Stimulated activated CD4-positive, alpha-beta T cell treated with anti-CD3 and anti-CD28 coated beads, Interleukin-4, amount 100 ng/mL, for 1 hour (primary cell): ENCODE results near the gene GGA3.

ENCODE experiments used
- DNase-seq: peaks from one replicate; pipeline ENCODE4 v3.0.0-alpha.2; 2020

GGA3 gene

DNA sequence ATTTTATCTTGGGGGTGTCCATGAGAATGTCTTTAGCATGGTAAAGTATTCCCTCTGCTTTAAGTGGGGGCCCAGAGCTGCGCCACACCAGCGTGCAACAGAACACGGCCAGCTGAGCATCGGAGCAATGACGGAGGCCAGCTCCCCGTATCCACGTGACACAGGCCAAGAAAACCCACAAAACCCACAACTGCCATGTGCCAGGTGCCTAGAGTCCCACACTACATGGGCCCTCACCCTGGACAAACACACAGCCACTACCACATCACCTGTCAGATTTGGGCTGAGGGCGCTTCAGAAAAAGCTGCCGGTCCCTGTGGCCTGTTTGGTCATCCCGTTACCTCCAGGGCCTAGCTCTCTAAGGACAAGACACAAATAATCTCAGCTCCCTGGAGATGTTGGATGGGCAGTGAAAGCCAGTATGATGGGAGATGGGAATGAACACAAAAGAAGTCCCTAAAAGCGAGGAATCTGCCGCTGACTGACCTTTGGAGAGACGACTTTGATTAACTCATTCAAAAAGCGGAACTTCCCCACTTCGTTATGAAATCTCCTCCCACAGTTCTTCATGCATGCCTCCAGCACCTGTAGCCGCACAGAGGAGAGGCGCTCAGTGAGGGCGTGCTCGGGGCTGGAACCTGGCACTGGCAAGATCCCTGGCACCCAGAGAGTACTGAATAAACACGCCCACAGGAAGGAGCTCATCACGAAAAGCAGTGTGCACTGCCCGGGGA is 17.1 kb downstream of the GGA3 start:
- DNase-seq, result no peak

- DNase-seq, result peak; percentile 30
Observed at GRCh38 chr17:75242461-75243042, 18.9 kb downstream of the GGA3 start.

GRCh38 chr17:75241996-75242460 is 19.4 kb downstream of the GGA3 start:
- DNase-seq, result no peak

DNA sequence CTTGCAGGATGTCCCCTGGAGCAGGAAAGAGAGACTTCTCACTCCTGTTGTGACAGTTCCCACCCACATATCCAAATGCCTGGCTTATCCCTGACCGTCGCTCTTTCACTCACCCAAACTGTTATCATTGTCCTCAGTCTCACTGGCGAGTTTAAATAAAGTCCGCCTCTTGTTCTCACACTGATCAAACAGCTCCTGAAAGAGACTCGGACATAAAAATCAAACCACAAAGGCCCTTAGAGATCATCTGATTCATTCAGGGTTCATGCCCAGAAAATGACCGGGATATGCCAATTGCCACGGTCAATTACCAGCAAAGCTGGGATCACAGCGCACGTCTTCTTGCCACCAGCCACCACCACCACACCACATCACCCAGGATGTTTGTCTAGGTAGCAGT is 19.9 kb downstream of the GGA3 start:
- DNase-seq, result no peak

- no peak for DNase-seq
Observed at GRCh38 chr17:75241143-75241430, 20.3 kb downstream of the GGA3 start.

GRCh38 chr17:75240394-75241142 is 20.8 kb downstream of the GGA3 start:
- peak; percentile 58 for DNase-seq

DNA sequence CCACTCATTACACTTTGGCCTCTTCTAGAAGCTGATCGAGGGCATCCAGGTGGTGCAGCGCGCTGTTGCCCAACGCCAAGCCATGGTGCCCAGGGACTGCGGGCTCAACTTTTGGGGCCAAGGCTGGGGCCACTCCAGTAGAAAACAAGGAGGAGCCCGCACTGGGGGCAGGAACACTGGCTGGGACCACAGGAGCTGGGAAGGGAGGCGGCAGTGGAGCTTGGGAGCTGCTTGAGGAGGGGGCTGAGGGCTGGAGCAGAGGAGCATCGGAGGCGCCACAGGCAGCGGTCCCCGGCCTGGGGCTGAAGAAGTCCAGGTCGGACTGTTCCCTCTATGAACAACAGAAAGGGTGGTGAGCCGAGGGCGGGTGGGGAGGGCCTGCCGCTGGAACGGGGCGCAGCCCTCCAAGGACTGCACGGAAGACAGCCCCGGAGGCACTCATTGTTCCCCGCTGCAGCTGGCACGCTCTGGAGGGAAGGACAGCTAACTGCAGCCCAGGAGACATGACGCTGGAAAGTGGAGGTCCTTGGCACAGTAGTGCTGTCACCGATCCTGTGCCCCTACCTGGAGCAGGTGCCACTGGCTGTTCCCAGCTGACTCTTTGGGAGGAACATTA is 21.5 kb downstream of the GGA3 start:
- DNase-seq, result no peak

DNA sequence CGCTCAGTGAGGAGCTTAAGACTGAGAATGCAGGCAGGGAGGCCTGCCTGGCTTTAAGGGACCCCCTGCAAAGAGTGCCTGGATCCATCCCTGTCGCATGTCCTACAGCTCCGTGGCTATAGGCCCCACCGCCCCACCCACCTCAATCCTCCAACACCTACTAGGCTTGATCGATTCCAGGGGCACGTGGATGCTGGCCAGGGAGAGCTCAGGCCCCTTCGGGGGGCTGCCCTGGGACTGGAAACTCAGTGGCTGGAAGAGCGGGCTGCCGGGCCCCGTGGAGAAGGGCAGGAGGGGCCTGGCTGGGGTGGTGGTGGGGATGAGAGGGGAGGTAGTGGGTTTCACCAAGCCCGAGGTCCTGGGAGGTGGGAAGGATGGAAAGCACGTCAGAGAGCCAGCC is 22.2 kb downstream of the GGA3 start:
- DNase-seq, result no peak

DNA sequence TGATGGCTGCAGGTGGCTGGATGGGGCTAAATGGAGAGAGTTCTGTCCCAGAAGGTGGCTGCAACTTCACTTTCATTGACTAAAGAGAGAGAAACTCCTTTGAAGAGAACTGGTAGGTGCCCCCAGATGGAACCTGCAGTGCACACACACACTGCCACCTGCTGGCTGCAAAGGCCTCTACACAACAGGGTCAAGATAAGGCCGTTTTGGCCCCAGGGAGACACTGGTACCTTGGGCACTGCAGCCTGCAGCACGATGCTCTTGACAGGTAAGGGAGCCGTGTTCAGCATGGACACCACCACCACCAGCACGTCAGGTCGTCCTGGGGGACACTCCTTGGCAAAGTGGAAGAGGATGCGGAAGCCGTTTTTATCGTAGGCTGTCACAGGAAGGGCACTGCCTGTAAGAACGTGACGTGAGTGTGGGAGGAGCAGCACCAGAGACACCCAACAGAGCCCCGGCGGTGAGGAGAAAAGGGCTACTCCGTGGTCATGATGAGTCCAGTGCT is 22.7 kb downstream of the GGA3 start:
- DNase-seq, result peak; percentile 67

GRCh38 chr17:75238020-75238580 is 23.3 kb downstream of the GGA3 start:
- no peak for DNase-seq

GRCh38 chr17:75237100-75238014 is 24.0 kb downstream of the GGA3 start:
- DNase-seq, result no peak

GRCh38 chr17:75232786-75233185 is 28.6 kb downstream of the GGA3 start:
- no peak for DNase-seq

- no peak for DNase-seq
Observed at GRCh38 chr17:75231741-75232464, 29.5 kb downstream of the GGA3 start.

- no peak for DNase-seq
Observed at GRCh38 chr17:75231071-75231470, 30.3 kb downstream of the GGA3 start.

GRCh38 chr17:75228847-75229246 is 32.6 kb downstream of the GGA3 start:
- no peak for DNase-seq

DNA sequence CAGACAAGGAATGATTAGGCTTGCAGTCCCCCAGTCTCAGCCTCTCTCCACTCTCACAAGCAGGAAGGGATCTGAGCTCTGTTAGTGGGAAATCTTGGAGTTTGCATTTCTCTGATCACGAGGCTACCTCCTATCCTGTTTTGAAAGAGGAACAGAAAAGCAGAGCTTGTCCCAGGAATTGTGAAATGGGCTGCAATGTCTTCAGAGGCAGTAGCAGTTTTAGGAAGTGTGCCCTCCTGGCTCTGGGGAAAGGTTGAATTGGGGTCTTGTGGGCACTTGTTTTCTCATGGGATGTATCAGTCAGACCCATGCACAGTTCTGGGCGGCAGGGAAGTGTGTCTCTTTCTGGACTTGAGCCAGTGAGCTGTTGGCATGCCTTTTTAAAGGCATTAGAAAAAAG is 33.1 kb downstream of the GGA3 start:
- DNase-seq, result no peak

- DNase-seq, result no peak
Observed at GRCh38 chr17:75227729-75228128, 33.7 kb downstream of the GGA3 start.

DNA sequence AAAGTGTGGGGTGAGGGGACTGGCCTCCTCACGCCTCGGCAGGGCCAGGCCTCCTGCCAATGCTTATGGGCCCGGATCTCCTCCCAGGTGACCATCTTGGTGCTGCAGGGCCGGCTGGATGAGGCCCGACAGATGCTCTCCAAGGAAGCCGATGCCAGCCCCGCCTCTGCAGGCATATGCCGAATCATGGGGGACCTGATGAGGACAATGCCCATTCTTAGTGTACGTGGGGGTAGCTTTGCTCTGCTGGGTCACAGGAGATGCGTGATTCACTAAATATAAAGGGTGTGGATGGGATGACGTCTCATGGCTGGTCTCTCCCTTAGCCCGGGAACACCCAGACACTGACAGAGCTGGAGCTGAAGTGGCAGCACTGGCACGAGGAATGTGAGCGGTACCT is 36.4 kb downstream of the GGA3 start:
- DNase-seq, result no peak

DNA sequence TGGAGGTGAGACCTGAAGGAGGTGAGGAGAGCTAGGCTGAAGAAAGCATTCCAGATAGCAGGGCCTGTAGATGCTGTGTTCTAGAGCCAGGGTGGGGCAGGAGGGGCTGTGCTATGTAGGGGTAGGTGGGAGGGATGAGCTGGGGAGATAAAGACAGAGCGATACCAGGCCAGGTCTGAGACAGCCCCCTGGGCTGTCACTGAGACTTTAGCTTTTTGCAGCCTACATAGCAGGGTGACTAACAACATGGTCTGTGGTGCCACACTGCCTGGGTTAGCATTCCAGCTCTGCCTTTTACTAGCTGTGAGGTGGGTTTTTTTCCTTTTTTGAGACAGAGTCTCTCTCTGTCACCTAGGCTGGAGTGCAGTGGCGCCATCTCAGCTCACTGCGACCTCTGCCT is 41.6 kb downstream of the GGA3 start:
- no peak for DNase-seq

- DNase-seq, result no peak
Observed at GRCh38 chr17:75218131-75218530, 43.3 kb downstream of the GGA3 start.

- no peak for DNase-seq
Observed at GRCh38 chr17:75209061-75209460, 52.3 kb downstream of the GGA3 start.
